B cell (primary cell): ENCODE measurements around the gene LEMD3. TPM values are rescaled to one million over a fixed set of nuclear protein-coding genes. Genes with fewer than 3 reads are reported as not detected.

Experiments used
- ATAC-seq: fragments of 200-7000 bp; cut with Tn5 transposase; one replicate; pipeline ENCODE4 v1.10.0; 2021; ENCODE audit warnings: low read depth, mild to moderate bottlenecking, moderate number of reproducible peaks, moderate library complexity
- CTCF ChIA-PET: fragments of 350-600 bp; sonication (Branson Sonifier 250); formaldehyde crosslinking; loops from one replicate; lab custom pipeline; 2021; ENCODE audit warnings: antibody characterized with exemption, inconsistent platforms; lab: Charles Lee
- POLR2A ChIA-PET: fragments of 350-600 bp; sonication (Branson Sonifier 250); formaldehyde crosslinking; loops from one replicate; lab custom pipeline; 2021; ENCODE audit warnings: antibody characterized with exemption; lab: Charles Lee
- DNase-seq: peaks from one replicate; pipeline ENCODE4 v3.0.0; 2013
- H2AFZ ChIP-seq: 2 replicates; pipeline ENCODE4 v1.6.1; 2012; ENCODE audit warnings: mild to moderate bottlenecking, low read depth, low read length; ENCODE audit not compliant: insufficient read depth, poor library complexity, severe bottlenecking
- H3K27ac ChIP-seq, 2 donors: 1 replicate in 1 of 2; 2 replicates in 1 of 2; pipeline ENCODE4 v1.5.1; 2012 to 2013; ENCODE audit warnings: low read length in 2 of 2, mild to moderate bottlenecking in 2 of 2, moderate library complexity in 1 of 2
- H3K27me3 ChIP-seq, 4 experiments: fragments of 200-600 bp in 1 of 4; sonication (generic) in 1 of 4; replicated peaks in 1 of 4; 1 replicate in 2 of 4; 2 replicates in 2 of 4; pipeline versions ENCODE4 v1.6.1 to v1.7.0; 2013 to 2016; ENCODE audit warnings: low read length in 3 of 4, mild to moderate bottlenecking in 2 of 4, mixed read lengths in 1 of 4, moderate library complexity in 1 of 4; ENCODE audit not compliant: insufficient read depth in 4 of 4, control insufficient read depth in 3 of 4; ENCODE audit errors: control extremely low read depth in 1 of 4
- H3K36me3 ChIP-seq, 2 experiments: replicated peaks in 1 of 2; 1 replicate in 1 of 2; 2 replicates in 1 of 2; pipeline versions ENCODE4 v1.6.1 to v1.7.1; 2013; ENCODE audit warnings: low read length in 1 of 2; ENCODE audit not compliant: insufficient read depth in 2 of 2, control insufficient read depth in 1 of 2; ENCODE audit errors: control extremely low read depth in 1 of 2, extremely low read depth in 1 of 2
- H3K4me1 ChIP-seq, 2 donors: fragments of 200-600 bp in 1 of 2; sonication (generic) in 1 of 2; 1 replicate in 1 of 2; 2 replicates in 1 of 2; pipeline versions ENCODE4 v1.5.1 to v1.6.1; 2013 to 2017; ENCODE audit warnings: low read length in 2 of 2; ENCODE audit not compliant: control insufficient read depth in 2 of 2, insufficient read depth in 2 of 2
- H3K4me2 ChIP-seq: replicated peaks from 2 replicates; pipeline ENCODE3; 2012; ENCODE audit warnings: mild to moderate bottlenecking, low read depth, low read length; ENCODE audit not compliant: poor library complexity, severe bottlenecking
- H3K4me3 ChIP-seq, 5 experiments: fragments of 200-600 bp in 1 of 5; sonication (generic) in 1 of 5; 1 replicate in 3 of 5; 2 replicates in 2 of 5; pipeline versions ENCODE4 v1.5.1 to v1.7.0; 2011 to 2016; ENCODE audit warnings: low read length in 4 of 5, mild to moderate bottlenecking in 4 of 5, low read depth in 2 of 5, control low read depth in 1 of 5, moderate library complexity in 1 of 5; ENCODE audit not compliant: insufficient read depth in 1 of 5; ENCODE audit errors: control extremely low read depth in 1 of 5, extremely low read depth in 1 of 5
- H3K79me2 ChIP-seq: fragments of 200-600 bp; sonication (generic); one replicate; pipeline ENCODE4 v1.6.0; 2016; ENCODE audit warnings: low read length; ENCODE audit not compliant: control insufficient read depth, insufficient read depth
- H3K9ac ChIP-seq: fragments of 200-600 bp; sonication (generic); 2 replicates; pipeline ENCODE4 v1.6.1; 2017; ENCODE audit warnings: mild to moderate bottlenecking, low read length, moderate library complexity
- H3K9me3 ChIP-seq, 3 donors: one replicate each; pipeline versions ENCODE4 v1.6.1 to v1.7.1; 2013; ENCODE audit warnings: low read length in 2 of 3; ENCODE audit not compliant: control insufficient read depth in 2 of 3, insufficient read depth in 1 of 3; ENCODE audit errors: control extremely low read depth in 1 of 3
- H4K20me1 ChIP-seq: 2 replicates; pipeline ENCODE4 v1.6.0; 2012; ENCODE audit warnings: mild to moderate bottlenecking, low read length; ENCODE audit not compliant: insufficient read depth, control insufficient read depth, poor library complexity, severe bottlenecking
- H3K27ac Mint-ChIP-seq: one replicate; pipeline ENCODE4 v1.8.0; 2021; ENCODE audit warnings: mixed read lengths
- H3K27me3 Mint-ChIP-seq: one replicate; pipeline ENCODE4 v1.8.0; 2021; ENCODE audit warnings: mixed read lengths
- H3K4me1 Mint-ChIP-seq: one replicate; pipeline ENCODE4 v1.8.0; 2021; ENCODE audit warnings: mixed read lengths
- H3K4me3 Mint-ChIP-seq: one replicate; pipeline ENCODE4 v1.8.0; 2021; ENCODE audit warnings: mixed read lengths
- H3K9me3 Mint-ChIP-seq: one replicate; pipeline ENCODE4 v1.8.0; 2022; ENCODE audit warnings: mixed read lengths; ENCODE audit not compliant: insufficient read depth
- EZH2 ChIP-seq: IDR thresholded peaks from 2 replicates; pipeline ENCODE4 v1.6.1; 2012; ENCODE audit warnings: borderline replicate concordance, low read depth, mild to moderate bottlenecking, moderate library complexity, low read length; ENCODE audit not compliant: insufficient read depth, poor library complexity, severe bottlenecking
- WGBS: methylation state at CpG from one replicate; pipeline ENCODE4 v1.1.5; 2013; ENCODE audit warnings: missing lambda C conversion rate; ENCODE audit not compliant: insufficient coverage; 5-methylcytosine and 5-hydroxymethylcytosine counted together
- intact Hi-C: fragments of 100-400 bp; cut with micrococcal nuclease; formaldehyde crosslinking; loops from one replicate; pipeline ENCODE4 v1.10.0; 2022
- polyA plus RNA-seq: library from polyadenylated mRNA; depleted of rRNA; stranded (reverse); fragments of >200 nt; gene quantifications from 2 replicates; pipeline ENCODE4 v1.2.3, GENCODE V29; 2012
- total RNA-seq, 2 donors: library from RNA; stranded (reverse); fragments of 120-200 nt in 1 of 2; gene quantifications; 1 replicate in 1 of 2; 2 replicates in 1 of 2; pipeline versions ENCODE4 v1.2.3 to v1.2.4, GENCODE V29; 2013 to 2022
- TF ChIP-seq, protein P1 (sequence below): fragments of 200-600 bp; IDR thresholded peaks from one replicate; pipeline ENCODE4 v1.8.0; 2022; ENCODE audit warnings: antibody characterized with exemption, mild to moderate bottlenecking

Gene LEMD3
- total and polyA plus RNA-seq, 2 donors (not counting 1 experiment from before 2014, with no cell fraction given), result 19.4 to 71.8 TPM

DNA sequence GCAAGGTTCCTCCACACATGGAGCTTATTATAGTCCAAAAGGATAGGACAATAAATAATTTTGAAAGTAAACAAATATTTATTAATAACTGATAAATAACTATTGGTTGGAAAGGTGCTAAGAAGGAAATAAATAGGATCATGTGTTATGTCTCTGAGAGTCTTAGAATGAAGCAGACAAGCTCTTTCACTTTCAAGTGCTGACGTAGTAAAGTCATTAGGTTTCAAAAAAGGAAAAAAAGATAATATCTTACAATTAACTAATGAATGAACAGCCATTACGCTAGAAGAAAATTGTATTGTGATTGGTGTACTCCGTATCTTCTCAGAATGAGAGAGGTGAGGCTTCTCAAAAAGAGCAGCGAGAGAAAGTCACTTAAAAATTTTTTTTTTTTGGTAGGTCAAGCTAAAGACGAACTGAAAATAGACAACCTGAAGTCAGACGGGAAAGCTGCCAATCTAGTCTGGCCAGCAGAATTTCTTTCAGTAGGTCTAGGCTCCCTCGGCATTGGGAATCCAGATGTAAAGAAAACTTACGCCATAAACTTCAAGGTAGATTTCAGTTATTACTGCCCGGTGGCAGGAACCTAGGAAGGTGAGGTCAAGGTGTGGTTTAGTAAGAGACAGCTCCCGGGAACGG is 583 bp upstream of the LEMD3 start:
- Histone ChIP-seq H3K9me3 (no peaks in the 10 kb centered on the region), H3K27me3 (no peaks in the 10 kb centered on the region), H3K36me3 (peaks cover 0 to 5% of the 10 kb centered on the region in 2 experiments), H3K79me2 (peaks cover 71% of the 10 kb centered on the region), H3K27ac (peak overlapping the region; percentile 82 to 98), H3K9ac (peak overlapping the region; percentile 99), H4K20me1 (peaks cover 34% of the 10 kb centered on the region), H3K4me3 (peak overlapping the region; percentile 76 to 98 (median 94)), H2AFZ (peak overlapping the region; percentile 93), H3K4me1 (peaks cover 32 to 37% of the 10 kb centered on the region in 2 donors), H3K4me2 (peak overlapping the region; percentile 88)
- TF ChIP-seq, protein P1, sequence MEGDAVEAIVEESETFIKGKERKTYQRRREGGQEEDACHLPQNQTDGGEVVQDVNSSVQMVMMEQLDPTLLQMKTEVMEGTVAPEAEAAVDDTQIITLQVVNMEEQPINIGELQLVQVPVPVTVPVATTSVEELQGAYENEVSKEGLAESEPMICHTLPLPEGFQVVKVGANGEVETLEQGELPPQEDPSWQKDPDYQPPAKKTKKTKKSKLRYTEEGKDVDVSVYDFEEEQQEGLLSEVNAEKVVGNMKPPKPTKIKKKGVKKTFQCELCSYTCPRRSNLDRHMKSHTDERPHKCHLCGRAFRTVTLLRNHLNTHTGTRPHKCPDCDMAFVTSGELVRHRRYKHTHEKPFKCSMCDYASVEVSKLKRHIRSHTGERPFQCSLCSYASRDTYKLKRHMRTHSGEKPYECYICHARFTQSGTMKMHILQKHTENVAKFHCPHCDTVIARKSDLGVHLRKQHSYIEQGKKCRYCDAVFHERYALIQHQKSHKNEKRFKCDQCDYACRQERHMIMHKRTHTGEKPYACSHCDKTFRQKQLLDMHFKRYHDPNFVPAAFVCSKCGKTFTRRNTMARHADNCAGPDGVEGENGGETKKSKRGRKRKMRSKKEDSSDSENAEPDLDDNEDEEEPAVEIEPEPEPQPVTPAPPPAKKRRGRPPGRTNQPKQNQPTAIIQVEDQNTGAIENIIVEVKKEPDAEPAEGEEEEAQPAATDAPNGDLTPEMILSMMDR, result no peak
- no peak for TF ChIP-seq EZH2
- Mint-ChIP-seq H3K27ac (peak overlapping the region; percentile 99), H3K4me1 (peaks cover 36% of the 10 kb centered on the region), H3K4me3 (peak overlapping the region; percentile 95), H3K27me3 (no peaks in the 10 kb centered on the region), H3K9me3 (no peaks in the 10 kb centered on the region)
- DNase-seq (no peak), ATAC-seq (no peak)
- intact Hi-C loops, result loop anchor here (1.0 to 5.0 kb wide), 3 partner anchors 41 to 1069 kb away; partner anchors contain the start of gene KICS2
- POLR2A ChIA-PET, result interaction anchor here (0.9 to 1.3 kb wide), 6 partner anchors 10 to 962 kb away, joined by 3 to 5 read pairs (median 3); partner anchors contain the start of gene LLPH
- 0% methylated on average over 9 of the region's 11 CpGs for WGBS
- CTCF ChIA-PET, result interaction anchor here (0.9 to 2.7 kb wide), 9 partner anchors 10 to 66 kb away, joined by 3 to 12 read pairs (median 5); no protein-coding TSS in a partner anchor
